Stimulated activated CD4-positive, alpha-beta T cell treated with anti-CD3 and anti-CD28 coated beads, Interleukin-4, amount 100 ng/mL, for 4 hours (primary cell): ENCODE results near the gene S100A10.

Source experiments
- DNase-seq, 2 experiments: peaks; one replicate each; pipeline ENCODE4 v3.0.0-alpha.2; 2020

The S100A10 gene

DNA sequence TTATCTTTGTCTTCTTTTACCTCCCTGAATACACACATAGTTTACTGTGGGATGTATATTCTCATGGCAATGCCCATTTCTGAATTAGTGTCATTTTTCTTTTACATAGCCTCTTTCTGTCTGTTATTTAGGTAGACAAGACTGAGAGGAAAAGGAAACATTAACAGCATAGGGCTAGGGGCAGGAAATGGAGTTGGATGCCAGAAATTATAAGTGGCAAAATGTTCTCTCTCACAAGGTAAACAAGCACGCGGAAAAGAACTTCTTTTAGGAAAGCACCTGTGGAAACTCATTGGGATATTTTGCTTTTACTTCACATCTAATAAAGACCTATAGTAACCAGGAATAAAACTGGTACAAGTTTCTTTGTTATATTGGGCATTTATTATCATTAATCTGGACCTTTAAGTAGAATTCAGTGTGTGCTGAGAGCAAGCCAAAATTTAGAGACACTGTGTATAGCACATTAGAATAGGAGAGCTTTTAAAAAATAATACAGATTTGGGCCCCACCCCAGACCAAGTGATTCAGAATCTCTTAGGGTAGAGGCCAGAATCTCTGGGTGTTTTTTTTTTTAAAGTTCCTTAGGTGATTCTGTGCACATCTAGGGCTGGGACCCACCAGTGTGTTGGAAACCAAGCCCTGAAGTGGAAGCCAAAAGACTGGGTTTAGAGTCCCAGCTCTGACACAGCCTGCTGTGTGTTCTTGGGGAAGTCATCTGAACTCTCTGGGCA, 32.7 kb downstream of the S100A10 start:
- no peak for DNase-seq

DNA sequence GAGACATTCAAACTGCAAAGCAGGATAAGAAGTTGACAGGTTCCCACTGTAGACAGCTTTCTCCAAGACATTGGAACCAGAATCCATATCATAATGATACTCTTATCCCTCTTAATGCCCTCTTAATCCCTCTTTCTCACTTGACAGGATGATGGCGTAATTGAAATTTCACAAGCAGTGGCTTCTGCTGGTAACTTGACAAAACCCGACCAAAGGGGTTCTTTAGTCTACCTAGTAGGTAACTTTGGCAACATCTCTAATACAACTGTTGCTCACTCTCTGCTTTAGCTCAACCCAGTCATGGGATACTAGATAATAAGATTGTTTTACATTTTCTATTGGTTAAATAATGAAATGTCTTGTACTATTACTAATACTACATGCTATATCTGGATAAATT, 34.7 kb downstream of the S100A10 start:
- DNase-seq: no peak

DNA sequence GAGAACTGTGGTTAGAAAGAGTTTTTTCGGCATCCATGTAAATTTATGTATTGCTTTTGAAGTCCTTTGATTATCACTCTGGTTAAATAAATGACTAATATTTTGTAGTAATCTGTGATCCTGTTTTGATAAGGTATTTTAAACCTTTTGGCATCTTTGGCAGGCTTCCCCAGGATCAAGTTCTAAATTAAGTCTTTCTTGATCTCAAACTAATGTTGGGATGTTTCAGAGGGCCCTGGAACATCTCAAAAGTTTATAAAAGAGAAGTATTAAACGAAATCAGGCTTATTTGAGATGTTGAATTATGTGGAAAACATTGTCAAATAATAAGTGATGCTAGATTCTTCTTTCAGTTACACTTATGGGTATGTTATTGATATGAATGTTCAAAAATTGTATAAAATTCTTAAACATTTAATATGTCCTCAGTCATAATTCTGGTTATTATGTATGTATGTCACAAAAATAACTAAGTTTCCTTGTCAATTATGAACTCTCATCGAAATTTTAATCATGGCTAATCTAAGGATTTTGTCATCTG, 36.6 kb downstream of the S100A10 start:
- no peak for DNase-seq

DNA sequence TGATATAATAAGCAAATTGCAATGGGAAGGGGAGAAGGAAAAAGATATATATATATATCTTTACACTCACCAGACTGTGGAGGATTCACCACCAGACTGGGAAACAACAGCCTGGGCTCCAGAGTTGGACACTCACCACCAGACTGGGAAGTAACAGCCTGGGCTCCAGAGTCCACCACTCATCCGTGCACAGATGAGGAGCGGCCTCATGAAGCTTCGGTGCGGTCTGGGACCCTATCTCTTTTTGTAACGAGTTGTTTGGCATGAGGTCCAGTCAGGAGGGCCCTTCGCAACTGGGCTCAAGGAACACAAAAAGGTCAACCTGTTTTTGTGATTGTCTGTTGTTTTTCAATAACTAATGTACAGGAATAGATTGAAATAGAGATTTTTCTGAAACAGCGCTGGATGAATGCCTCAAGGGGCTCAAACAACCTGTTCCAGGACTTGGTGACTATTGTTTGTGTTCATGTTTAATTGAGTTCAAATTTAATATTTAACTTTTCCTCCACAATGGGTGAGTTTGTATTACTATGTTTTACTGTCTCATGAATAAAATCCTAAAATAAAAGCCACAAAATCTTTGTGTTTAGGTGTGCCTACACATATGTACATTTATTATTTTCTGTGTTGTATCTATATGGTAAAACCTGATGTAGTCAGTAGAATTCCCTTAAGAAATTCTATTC, 40.1 kb downstream of the S100A10 start:
- DNase-seq: no peak

DNA sequence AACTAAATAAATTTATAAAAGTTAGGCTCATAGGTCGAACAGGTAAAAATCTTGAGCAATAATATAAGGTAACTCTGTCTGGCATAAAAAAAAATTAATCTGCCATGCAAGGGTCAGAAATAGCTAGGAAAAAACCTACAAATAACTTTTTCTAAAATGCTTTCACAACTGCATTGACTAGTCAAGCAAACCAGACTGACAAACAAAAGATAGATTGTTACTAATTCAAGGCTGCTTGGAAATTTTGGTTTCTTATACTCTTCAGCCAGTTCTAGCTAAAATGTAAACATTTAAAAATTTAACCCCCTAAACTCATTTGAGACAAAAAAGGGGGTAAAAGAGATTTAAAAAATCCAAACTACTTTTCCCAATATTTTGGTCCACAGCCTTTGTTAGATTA, 40.8 kb downstream of the S100A10 start:
- no peak for DNase-seq

DNA sequence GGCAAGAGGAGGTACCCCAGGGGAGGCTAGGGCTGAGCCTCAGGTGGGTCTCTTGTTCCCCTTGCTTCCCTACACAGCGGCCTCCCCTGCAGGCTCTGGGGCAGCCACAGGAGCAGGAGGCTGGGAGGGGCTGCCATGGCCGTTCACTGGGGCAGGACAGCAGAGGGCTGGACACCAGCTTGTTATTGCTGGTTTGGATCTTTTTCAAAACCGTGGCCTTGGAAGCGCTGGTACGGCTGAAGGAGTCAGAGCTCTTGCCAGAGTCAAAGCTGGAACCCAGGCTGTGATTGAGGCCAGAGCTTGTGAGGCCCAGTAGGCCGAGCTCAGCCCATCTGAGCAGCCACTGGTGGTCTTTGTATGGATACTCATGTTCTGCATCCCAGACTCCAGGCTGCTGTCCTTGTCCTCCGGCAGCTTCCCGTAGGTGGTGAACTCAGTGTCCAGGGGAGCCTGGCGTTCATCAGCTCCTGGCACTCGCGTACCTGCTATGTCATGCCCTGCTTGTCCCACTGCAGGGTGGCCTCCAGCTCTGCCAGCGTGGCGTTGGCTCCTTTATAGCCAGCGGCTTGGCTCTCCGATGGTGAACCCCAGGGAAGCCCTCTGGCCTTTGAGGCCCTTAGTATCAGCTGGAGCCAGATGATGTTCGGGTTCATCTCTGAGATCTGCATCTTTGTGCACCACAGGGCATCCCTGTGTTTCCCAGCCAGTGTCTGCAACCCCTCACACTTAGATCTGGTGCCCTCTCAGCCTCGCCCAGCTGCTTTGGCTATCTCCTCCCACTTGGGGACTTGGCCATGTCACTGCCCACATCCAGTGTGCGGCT, 44.1 kb downstream of the S100A10 start:
- no peak for DNase-seq

DNA sequence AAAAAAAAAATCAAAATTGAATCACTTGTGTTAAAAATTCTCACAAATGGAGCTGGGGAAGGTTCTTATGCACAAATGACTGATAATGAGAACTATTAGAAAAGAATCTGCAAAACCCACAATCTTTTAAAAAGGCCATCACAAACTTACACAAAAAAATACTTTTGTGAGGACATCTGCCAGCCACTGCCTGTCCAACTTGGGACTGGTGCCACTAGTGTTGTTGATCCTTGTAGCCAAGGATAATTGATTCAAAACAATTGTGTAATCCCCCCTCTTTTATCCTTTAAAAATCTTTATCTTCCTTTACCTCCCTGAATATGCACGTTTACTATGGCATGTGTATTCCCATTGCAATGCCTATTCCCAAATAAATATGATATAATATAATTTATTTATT, 45.2 kb downstream of the S100A10 start:
- DNase-seq: no peak

DNA sequence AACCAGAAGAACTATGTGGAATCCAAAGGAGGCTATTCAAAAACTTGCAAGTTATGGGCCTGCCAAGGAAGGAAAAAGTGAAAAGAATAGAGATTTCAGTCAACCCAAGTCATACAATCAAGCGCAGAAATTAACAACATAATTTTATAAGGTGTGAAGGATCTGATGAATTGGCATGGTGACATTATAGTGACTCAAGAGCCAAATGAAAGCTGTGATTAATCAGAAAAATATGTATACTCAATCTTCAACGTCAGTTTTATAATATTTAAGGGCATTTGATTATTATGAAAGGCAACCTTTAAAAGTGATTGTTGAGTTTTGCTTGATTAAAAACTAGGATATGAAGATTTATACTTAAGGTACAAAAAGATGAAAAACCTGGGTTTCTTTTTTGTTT, 46.5 kb downstream of the S100A10 start:
- DNase-seq: no peak

DNA sequence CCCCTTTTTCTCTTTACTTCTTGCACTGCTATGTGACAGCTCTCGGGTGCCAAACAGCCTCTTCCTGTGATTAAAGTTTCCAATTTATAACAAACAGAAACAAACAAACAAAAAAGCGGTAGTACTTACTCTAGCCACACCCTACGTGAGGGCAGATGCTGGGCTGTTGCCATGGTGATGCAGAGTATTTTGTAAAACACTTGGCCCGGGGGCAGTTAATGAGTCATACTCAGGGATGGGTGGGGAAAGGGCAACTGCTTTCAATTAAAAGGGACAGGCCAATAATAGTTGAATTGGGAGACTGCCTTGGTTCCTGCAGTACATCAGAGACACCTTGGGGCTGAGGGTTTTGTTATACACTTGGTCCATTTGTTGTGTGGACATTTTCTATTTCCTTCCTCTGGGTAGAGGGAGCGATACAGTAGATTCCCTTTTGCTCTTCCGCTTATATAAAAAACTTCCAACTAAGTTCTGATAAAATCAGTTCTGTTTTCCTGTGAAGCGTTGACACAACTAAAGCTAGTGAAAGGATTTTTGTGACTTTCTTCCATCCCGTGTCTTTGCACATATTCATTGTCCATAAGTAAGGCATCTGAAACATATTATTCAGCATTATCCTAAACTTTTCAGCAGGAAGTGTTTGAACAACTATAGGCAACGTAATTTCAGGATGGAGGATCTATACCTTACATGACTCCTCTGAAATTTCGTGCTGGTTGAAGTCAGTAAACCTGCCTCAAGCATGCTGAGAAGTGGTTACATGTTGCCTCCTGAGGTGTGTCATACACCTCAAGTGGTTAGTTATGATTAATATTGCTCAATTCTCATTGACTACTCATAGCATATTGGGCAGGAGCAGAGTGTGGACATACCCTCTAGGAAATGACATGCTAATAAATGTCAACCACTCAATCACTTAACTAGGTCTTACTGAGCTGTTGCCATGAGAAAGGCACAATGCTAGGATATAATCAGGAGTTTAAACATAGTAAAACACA, 47.6 kb downstream of the S100A10 start:
- peak; percentile 37 to 80 for DNase-seq

DNA sequence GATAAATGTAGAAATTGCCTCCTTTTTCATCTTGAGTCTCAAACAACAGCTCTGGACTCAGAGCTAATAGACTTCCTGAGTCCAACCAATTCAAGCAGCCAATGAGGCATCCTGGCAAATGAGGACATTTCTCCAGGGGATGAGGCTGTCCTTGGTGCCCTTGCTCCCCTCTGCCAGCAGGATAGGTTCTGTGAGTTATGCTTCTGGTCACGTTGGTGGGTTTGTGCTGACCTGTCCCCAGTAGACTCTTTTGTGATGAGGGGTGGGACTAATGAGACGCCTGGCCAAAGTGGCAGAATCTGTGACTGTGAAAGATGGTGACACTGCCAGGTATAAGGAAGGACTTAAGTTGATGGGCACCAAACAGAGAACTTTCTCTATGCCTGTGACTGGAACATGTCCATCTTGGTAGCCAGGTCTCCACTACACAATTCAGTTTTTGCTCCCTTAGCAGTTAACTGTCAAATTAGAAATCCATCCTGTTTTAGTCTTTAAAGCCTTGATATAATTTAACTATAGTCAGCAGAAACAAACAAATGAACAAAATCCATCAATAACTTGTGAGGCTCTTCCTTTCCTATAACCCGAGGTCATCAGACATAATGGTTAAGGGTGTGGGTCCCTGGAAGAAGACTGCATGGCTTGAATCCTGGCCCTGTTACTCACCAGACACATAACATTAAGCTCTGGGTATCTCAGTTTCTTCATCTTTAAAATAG, 48.6 kb downstream of the S100A10 start:
- DNase-seq: no peak

DNA sequence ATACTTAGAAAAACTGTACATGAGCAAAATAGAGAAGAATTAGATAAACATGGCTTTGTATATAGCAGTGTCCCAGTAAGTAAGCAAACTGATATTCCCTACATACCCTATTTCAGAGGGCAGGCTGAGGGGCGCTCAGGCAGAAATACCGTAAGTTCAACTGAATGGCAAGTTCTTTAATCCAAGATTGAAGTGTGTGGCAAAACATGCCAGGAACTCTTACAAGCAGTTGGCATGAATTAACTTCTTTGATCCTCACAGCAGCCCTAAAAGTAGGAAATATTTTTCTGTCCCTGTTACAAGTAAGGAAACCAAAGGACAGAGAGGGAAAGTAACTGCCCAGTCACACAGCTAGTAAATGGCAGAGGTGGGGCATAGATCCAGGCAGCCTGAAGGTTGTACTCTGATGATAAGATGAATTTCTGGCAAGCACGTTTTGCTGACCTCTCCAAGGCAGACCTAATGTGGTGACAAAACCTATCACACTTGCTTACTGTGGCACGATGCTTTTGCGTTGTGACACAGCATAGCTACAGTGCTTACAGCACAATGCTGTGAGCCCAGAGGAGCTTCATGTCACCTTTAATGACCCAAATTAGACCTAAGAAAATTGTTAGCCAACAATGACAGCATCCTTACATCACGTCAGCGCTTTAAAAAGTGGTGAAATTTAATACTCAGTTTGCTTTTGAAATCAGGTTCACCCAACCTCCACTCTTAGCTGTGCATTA, 49.4 kb downstream of the S100A10 start:
- no peak for DNase-seq

DNA sequence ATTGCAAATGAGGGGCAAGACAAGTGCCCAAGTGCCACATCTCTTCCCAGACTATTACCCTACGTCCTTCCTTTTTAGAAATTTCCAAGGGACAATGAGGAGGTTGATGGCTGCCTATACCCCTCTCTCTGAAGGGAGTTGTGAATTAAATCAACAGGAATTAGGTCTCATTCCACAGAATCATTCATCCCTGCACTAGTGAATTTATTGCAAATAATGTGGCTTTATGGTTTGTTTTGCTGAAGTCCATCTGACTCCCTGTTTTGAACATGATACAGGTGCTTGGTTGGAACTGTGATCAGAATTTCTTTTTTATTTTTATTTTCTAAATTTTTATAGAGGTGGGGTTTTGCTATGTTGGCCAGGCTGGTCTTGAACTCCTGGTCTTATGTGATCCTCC, 50.1 kb downstream of the S100A10 start:
- DNase-seq: no peak

DNA sequence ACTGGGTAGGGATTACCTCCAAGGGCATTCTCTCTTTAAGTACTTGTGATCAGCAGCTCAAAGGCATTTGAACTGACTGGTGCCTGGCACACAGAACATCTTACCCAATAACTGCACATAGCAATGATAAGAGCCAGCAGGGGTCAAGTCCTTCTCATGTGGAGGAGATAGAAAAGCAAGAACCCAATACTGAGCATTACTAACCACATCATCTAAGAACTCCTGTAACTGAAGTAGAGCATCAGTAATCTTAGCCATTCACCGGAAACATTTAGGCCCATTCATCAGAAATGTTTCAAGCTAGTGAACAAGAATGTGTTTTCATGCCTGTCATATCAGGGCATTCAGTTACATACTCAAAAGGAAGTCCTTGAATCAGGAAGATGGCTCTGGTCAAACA, 50.8 kb downstream of the S100A10 start:
- no peak for DNase-seq

DNA sequence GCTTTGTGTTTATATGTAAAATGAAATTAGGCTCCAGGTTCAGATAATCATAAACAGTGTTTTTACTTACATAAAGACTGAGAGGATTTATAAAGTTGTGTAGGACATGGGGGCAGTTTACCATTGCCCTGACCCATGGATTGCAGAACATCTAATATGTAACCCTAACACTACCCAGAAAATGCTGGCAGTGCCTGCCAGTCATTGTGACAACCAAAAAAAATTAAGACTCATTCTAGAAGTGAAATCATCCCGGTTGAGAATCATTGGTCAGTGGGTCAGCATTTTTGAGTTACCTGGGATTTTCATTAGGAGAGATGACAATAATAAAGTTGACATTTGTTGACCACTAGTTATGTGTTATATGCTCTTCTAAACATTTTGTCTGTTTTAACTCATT, 53.1 kb downstream of the S100A10 start:
- DNase-seq: no peak

DNA sequence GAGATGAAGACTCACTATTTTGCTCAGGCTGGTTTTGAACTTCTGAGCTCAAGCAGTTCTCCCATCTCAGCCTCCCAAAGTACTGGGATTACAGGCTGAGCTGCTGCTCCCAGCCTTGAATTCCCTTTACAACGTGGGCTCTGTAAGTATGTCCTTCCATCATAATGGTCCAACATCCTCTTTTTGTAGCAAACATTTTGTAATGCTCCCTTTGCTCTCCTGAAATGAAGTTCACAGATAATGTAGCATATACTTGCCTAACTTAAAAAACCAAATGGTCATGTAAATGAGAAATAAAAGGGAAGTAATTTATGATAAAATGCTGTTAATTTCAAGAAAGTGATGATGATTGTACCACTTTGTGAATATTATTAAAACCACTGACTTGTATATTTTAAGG, 53.9 kb downstream of the S100A10 start:
- no peak for DNase-seq

DNA sequence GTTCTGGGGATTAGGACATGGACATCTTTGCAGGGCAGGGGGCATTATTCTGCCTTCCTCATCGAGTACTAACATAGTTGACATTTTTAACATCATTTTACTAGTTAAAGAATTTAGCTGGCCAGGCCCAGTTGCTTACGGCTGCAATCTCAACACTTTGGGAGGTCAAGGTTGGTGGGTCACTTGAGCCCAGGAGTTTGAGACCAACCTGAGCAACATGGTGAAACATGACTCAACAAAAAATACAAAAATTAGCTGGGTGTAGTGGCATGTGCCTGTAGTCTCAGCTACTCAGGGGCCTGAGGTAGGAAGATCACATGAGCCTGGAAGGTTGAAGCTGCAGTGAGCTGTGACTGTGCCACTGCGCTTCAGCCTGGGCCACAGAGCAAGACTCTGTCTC, 54.5 kb downstream of the S100A10 start:
- no peak for DNase-seq

DNA sequence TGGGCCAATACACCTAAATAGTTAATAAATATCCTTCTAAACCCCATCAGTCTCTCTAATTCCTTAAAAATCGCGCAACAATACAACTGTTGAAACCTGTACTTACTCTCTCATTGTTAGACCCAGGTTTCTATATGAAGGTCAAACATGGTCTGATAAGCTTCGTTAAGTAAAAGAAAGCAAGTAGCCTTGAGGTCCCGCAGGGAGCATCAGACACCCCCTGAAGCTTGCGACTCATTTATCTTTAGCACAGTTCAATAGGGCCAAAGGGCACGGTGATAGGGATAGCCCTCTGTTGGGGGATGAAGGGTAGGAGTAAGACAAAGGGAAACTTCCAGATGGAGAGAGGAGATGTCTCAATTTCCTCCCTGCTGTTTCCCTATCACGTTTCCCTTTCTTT, 57.0 kb downstream of the S100A10 start:
- DNase-seq: no peak

DNA sequence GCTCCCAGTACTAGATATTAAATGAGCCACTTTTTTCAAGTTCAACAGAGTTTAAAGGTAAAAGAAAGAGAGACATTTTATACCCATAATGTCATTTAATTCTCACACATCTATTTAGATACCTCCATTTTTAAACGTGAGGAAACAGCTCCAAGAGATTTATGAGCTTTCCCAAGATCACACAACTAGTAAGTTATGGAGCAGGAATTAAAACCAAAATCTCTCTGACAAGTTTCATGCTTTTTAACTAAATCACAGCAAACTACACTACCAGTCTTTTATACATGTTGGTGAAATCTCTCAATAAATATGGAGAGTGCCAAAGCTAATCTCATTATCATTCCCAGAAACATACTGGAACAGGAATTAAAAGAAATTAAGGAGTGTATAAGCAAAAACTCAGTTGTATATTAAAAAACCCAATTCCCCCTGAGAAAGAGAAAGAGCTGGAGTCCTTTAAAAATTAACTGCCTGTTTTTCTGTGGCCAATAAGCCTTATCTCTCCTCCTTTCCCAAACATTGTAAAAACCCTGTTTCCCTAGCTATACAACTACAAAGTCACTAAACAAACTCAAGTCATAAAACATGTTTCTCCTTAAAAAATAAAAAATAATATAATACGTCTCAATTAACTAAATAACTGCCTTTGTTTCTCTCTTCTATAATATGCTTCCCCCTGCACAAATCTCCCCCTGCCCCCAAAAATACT, 57.6 kb downstream of the S100A10 start:
- no peak for DNase-seq

DNA sequence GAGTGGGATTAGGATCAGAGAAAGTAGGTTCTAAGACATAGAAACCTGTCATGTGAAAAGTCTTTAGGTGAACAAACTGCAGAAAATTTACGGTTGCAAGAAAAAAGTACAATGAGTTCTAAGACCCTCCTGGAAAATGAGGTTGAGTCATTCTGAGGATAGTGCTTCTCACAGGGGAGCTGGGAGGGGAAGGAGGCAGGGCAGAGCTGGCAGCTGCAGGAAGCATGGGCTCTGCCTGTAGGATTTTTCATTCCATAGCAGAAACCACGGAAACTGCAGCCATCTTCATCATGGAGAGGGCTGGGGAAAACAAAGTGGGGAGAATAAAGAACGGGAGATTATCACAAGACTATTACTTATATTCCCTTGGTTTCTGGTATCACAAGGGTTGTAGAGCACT, 58.5 kb downstream of the S100A10 start:
- DNase-seq: no peak

DNA sequence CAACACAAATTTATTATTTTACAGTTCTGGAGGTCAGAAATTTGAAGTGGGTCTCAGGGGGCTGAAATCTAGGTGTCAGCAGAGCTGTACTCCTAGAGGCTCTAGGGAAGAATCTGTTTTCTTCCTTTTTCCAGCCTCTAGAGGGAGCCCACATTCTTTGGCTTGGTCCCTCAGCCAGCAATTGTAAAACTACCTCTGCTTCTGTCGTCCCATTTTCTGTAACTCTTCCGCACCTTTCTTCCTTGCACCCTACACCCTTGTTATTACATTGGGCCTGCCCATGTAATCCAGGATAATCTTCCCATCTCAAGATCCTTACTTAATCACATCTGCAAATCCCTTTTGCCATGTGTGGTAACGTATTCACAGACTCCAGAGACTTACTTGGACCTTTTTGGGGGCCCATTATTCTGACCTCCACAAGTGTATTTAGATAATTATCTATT, 59.6 kb downstream of the S100A10 start:
- DNase-seq: peak in 1 of 2 experiments; percentile 25
